RWPE1 (cell line): ENCODE data around the gene GPRIN3.

Source experiments
- CTCF ChIA-PET: fragments of 350-600 bp; sonication (Branson Sonifier 250); formaldehyde crosslinking; extraction: SDS; loops from one replicate; lab custom pipeline; 2021; lab: Yijun Ruan, JAX
- POLR2A ChIA-PET: fragments of 400-600 bp; formaldehyde crosslinking; extraction: SDS; loops from one replicate; lab custom pipeline; 2020; ENCODE audit warnings: antibody characterized with exemption; ENCODE audit not compliant: low non-redundant PET; lab: Yijun Ruan, JAX
- DNase-seq: peaks from one replicate; pipeline ENCODE4 v3.0.0; 2012; ENCODE audit warnings: low spot score
- H3K27ac ChIP-seq: fragments of 450-650 bp; 2 replicates; pipeline ENCODE4 v1.5.1; 2017
- TF ChIP-seq, protein P1 (sequence below): fragments of 450-650 bp; conservative IDR thresholded peaks from 2 replicates; pipeline ENCODE4 v1.5.1; 2017; ENCODE audit warnings: low read depth, mild to moderate bottlenecking

The GPRIN3 gene

DNA sequence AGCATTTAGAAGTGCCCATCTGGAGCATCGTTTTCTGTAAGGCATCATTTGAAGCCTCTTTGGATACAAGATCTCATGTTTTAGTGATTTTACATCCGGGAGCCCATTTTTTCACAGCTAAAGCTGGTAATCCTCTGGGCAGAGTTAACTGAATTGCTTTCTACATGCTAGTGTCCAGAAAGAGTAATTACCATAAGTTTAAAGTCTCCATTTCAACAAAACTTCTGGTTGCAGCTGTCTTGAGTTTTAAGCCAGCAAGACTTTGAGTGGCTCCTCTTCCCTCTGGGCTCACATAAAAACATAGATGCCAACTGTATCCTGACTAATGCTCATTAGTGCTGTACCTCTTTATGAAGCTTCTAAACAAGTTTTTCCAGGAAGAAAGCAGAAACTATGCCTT is 65.4 kb downstream of the GPRIN3 start:
- ChIA-PET CTCF (no interaction called here), POLR2A (no interaction called here)
- DNase-seq = no peak
- no peak overlapping the region for H3K27ac ChIP-seq
- TF ChIP-seq, protein P1, sequence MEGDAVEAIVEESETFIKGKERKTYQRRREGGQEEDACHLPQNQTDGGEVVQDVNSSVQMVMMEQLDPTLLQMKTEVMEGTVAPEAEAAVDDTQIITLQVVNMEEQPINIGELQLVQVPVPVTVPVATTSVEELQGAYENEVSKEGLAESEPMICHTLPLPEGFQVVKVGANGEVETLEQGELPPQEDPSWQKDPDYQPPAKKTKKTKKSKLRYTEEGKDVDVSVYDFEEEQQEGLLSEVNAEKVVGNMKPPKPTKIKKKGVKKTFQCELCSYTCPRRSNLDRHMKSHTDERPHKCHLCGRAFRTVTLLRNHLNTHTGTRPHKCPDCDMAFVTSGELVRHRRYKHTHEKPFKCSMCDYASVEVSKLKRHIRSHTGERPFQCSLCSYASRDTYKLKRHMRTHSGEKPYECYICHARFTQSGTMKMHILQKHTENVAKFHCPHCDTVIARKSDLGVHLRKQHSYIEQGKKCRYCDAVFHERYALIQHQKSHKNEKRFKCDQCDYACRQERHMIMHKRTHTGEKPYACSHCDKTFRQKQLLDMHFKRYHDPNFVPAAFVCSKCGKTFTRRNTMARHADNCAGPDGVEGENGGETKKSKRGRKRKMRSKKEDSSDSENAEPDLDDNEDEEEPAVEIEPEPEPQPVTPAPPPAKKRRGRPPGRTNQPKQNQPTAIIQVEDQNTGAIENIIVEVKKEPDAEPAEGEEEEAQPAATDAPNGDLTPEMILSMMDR = no peak

DNA sequence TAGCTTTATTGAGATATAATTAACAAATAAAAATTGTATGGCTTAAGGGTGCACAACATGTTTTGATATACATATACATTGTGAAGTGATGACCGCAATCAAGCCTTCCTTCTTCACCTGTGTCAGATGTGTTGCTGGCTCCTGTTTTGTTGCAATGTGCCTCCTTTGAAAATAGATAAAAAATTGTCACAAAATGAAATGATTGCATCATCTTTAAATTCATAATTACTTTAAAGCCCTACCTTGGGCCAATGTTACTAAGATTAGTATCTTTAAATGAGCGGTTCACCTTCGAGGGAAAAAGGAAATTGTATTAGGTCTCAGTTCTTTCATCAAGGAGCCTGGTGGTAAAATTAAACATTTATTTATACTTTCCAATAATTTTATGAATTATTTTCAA is 77.3 kb downstream of the GPRIN3 start:
- TF ChIP-seq, protein P1 = no peak
- ChIA-PET POLR2A (no interaction called here), CTCF (no interaction called here)

DNA sequence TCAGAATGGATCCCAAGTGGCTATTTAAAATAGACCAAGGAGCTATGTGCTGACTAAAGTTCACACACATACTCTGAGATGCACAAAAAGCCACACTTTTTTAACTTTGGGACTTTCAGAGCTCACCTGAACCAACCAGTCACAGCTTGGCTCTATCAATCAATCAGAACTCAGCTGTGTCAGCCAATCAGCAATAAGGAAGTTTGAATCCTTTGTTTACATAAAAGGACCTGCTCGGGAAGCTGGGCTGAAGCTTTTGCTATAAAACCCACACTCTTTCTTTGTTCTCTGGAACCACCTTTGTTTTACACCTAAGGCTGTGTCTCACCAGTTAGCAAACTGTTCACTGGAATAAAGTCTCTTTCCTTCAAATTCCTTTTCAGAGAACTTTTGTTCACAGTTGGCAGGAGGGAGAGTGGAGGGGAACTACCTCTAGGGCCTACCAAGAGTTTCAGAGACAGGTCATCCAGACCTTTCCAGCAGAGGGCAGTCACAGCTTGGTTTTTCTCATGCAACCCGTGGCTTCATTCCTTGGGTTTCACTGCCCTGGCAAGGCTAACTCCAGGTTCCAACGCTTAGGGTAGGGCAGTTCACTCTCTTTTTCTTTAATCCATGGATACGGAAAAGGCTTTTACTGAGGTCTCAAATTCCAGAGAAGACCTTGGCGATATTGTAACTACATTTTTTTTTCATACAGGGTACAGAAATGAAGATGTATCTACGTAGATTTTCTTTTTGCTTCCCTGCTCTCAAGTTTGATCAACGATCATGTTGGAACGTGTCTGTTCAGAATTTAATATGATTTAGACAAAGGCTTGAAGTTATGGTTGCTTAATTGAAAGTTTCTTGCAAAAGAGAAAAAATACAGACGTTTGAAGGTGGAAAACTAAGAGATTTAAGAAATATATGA is 80.7 kb downstream of the GPRIN3 start:
- ChIA-PET POLR2A (no interaction called here), CTCF (interaction anchor here (0.6 to 1.4 kb wide), 9 partner anchors 9 to 988 kb away, joined by 3 to 8 read pairs (median 3); no protein-coding TSS in a partner anchor)
- H3K27ac ChIP-seq = no peak overlapping the region
- peak; percentile 67 for DNase-seq
- TF ChIP-seq, protein P1 = peak; percentile 63

More for the DNA sequence above, 77.3 kb downstream of the GPRIN3 start:
- DNase-seq = no peak
- no peak overlapping the region for H3K27ac ChIP-seq

DNA sequence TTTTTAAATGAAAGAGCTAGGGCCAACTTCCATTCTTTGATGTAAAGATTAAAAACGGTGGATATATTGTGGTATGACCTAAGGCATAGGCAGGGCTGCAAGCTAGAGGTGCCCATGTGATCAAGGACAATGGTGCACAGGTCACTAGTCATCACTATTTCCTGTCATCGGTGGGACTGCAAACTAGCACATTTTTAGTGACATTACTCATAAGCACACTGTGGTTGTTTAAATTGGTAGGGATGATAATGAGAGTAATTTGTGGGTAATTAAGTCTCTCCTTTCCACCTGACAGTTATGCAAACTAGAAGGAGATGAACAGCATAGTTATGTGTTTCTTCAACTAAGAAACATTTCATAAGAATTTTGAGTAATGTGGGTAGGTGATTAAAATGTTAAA is 85.4 kb downstream of the GPRIN3 start:
- H3K27ac ChIP-seq = no peak overlapping the region
- CTCF ChIA-PET = no interaction called here
- no peak for DNase-seq
- POLR2A ChIA-PET = no interaction called here
- TF ChIP-seq, protein P1 = no peak

DNA sequence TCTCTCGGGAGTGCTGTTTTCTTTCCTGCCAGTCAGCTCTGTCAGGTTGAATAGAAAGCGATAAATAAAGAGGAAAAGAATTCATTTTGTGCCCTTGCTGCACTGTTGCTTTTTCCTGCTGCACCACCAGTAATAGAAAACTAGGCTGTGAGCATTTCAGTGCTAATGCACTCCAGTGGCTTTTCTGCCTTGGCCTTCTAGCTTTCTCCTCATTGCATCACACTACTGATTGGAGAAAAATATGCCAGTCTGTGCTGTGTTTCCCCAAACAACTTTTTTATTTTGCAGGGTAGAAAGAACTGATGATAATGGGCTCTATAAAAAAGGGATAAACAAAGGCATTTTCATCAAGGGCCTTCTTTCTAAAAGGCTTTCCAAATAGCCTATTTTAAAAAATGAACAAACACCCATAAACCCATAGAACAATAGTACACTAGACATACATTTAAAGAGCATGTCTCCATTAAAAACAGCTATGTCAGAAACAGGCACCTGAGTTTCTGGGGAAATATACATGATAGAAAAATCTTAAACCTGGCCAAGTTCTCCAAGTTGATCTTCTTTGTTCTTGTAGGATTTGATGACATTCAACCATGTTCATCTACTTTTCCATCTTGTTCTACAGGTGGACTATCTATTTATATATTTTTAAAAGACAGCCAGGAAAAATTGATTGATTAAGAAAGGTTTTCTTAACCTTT is 86.3 kb downstream of the GPRIN3 start:
- no peak overlapping the region for H3K27ac ChIP-seq
- TF ChIP-seq, protein P1 = no peak
- POLR2A ChIA-PET = no interaction called here
- CTCF ChIA-PET = no interaction called here
- no peak for DNase-seq

DNA sequence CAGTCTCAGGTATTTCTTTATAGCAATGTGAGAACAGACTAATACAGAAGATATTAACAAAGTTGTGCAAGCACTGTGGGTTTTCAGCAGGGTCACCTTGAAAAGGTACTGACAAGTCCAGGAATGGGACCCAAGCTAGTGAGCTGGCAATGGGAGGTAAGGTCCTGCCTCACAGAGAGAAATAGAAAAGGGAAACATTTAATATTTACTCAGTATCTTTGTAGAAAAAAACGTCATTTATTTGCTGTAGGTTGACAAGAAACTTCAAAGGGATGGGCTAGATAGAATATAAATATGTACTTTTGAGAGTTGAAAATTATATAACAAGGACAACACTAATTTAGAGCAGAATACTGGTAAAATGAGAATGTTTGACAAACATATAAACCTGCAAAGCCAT is 89.0 kb downstream of the GPRIN3 start:
- no peak overlapping the region for H3K27ac ChIP-seq
- POLR2A ChIA-PET = no interaction called here
- no peak for DNase-seq
- CTCF ChIA-PET = no interaction called here
- TF ChIP-seq, protein P1 = no peak
